Muscle of arm (tissue), 14 donors: Measurements from ENCODE around the gene DEFB123. TPM values are rescaled to one million over a fixed set of nuclear protein-coding genes. Genes with fewer than 3 reads are reported as not detected.
"Not testable (repeated sequence)": the region's sequence is repeated elsewhere in the genome, so short reads cannot be mapped to it uniquely, and the experiment has no call there.

Experiments used
- DNase-seq: peaks from one replicate; pipeline ENCODE4 v3.0.0-alpha.2; 2013
- long read RNA-seq, 11 donors: transcript quantifications; one replicate each; lab custom pipeline, GENCODE V29; 2026
- polyA plus RNA-seq, 12 donors: library from polyadenylated mRNA; unstranded; fragments of 120-200 nt; gene quantifications; one replicate each; pipeline ENCODE4 v1.2.1, GENCODE V29; 2013; ENCODE audit not compliant: insufficient read length in 12 of 12

DEFB123 gene
- polyA plus RNA-seq, result not detected
- long read RNA-seq, donor 1, result 0 reads
- long read RNA-seq, donor 2, result 0 reads
- long read RNA-seq, donor 3, result 0 reads
- long read RNA-seq, donor 4, result 0 reads
- long read RNA-seq, donor 5, result 0 reads
- long read RNA-seq, donor 6, result 0 reads
- long read RNA-seq, donor 7, result 0 reads
- long read RNA-seq, donor 8, result 0 reads
- long read RNA-seq, donor 9, result 0 reads
- long read RNA-seq, donor 10, result 0 reads
- long read RNA-seq, donor 11, result 0 reads

- DNase-seq, result no peak
Observed at GRCh38 chr20:31440012-31440659, at the start of gene DEFB123. TSS of gene DEFB123 (plus strand) at chr20:31440632. CDS start at chr20:31440699, 67 bp downstream.

- no peak for DNase-seq
Observed at GRCh38 chr20:31392836-31393235, 47.6 kb upstream of the DEFB123 start.

GRCh38 chr20:31394900-31395299 is 45.5 kb upstream of the DEFB123 start:
- no peak for DNase-seq

GRCh38 chr20:31403886-31404285 is 36.5 kb upstream of the DEFB123 start:
- DNase-seq, result no peak

GRCh38 chr20:31406115-31406514 is 34.3 kb upstream of the DEFB123 start, which contains the start of gene DEFB121:
TSS of gene DEFB121 (minus strand) at chr20:31406215. CDS start at chr20:31406152, 63 bp downstream.
- DNase-seq, result no peak

GRCh38 chr20:31410011-31410410 is 30.4 kb upstream of the DEFB123 start:
- no peak for DNase-seq

- DNase-seq, result no peak
Observed at GRCh38 chr20:31414381-31414780, 26.1 kb upstream of the DEFB123 start.

GRCh38 chr20:31415653-31416052 is 24.8 kb upstream of the DEFB123 start:
- no peak for DNase-seq

GRCh38 chr20:31418307-31418706 is 22.1 kb upstream of the DEFB123 start:
- no peak for DNase-seq

- DNase-seq, result no peak
Observed at GRCh38 chr20:31425797-31426196, 14.6 kb upstream of the DEFB123 start.

GRCh38 chr20:31426891-31427551 is 13.4 kb upstream of the DEFB123 start:
- DNase-seq, result not testable (repeated sequence)

- not testable (repeated sequence) for DNase-seq
Observed at GRCh38 chr20:31427576-31427975, 12.9 kb upstream of the DEFB123 start.

- no peak for DNase-seq
Observed at GRCh38 chr20:31430568-31431115, 9.8 kb upstream of the DEFB123 start.

- DNase-seq, result no peak
Observed at GRCh38 chr20:31446084-31446819, 5.8 kb downstream of the DEFB123 start.

- no peak for DNase-seq
Observed at GRCh38 chr20:31449511-31450414, 9.3 kb downstream of the DEFB123 start.

- DNase-seq, result no peak
Observed at GRCh38 chr20:31452575-31452974, 12.1 kb downstream of the DEFB123 start.

GRCh38 chr20:31454361-31454760 is 13.9 kb downstream of the DEFB123 start:
- no peak for DNase-seq

- not testable (repeated sequence) for DNase-seq
Observed at GRCh38 chr20:31470946-31471345, 30.5 kb downstream of the DEFB123 start.

GRCh38 chr20:31472395-31473330 is 32.2 kb downstream of the DEFB123 start:
- no peak for DNase-seq
